ENCODE data around the gene ERRFI1.
A peak's percentile ranks its signal among the peaks of the same experiment; 100 is the strongest.

The ERRFI1 gene

DNA sequence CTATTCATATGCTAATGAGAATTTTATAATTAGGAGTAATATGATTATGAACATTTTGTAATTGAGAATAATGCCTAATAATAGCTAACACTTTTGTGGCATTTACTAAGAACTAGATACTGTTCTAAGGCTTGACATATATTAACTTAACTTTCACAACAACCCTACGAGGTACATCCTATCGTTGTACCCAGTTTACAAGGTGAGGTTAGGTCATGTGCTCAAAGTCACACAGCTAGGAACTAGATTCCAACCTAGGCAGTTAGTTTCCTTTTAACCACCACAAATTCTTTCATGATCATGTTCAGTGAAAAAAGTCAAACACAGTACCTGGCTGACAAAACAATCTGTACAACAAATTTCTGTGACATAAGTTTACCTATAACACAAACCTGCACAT lies 13.0 kb upstream of the ERRFI1 start:
- no peak for DNase-seq (ENCODE audit: extremely low read depth, low read depth)
- no peak for TF ChIP-seq CTCF (IDR thresholded peaks at IDR 0.05; ENCODE audit: low read depth, low read length)

- TF ChIP-seq CTCF (IDR thresholded peaks at IDR 0.05; ENCODE audit: low read depth, low read length): no peak
- no peak for DNase-seq (ENCODE audit: extremely low read depth, low read depth)
Measured at GRCh38 chr1:8035289-8035688, 9.2 kb upstream of the ERRFI1 start.

- no peak for TF ChIP-seq CTCF (IDR thresholded peaks at IDR 0.05; ENCODE audit: low read depth, low read length)
Measured at GRCh38 chr1:8033322-8033721, 7.2 kb upstream of the ERRFI1 start.

GRCh38 chr1:8032366-8032910 lies 6.3 kb upstream of the ERRFI1 start:
- TF ChIP-seq CTCF (IDR thresholded peaks at IDR 0.05; ENCODE audit: low read depth, low read length): no peak
- no peak for DNase-seq (ENCODE audit: extremely low read depth, low read depth)

More at GRCh38 chr1:8033322-8033721, 7.2 kb upstream of the ERRFI1 start:
- DNase-seq (ENCODE audit: extremely low read depth, low read depth): no peak

DNA sequence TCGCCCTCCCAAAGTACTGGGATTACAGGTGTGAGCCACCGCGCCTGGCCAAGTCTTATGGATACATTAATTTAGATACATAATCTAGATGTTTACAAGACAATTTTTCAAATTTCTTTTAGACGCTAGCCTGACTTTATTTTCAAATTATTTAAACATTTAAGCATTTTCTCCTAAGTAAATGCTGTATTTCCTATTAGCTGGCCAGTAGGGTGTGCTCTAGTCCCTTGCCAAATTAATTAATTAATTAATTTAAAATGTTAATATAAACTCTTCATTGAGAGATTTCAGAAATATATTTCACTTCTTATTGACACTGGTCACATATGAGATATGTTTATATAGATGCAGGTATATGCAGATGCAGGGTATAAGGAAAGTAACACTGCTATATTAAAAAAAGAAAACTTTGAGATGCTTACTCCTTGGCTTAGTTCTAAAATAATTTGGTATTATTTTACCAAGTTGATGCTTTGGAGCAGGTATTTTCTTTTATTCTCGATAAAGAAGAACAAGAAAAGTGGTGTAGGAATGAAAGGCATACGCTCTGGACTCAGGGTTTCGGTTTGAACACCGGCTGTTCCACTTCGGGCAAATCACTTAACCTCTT lies 5.2 kb upstream of the ERRFI1 start:
- no peak for DNase-seq (ENCODE audit: extremely low read depth, low read depth)
- peak; percentile 62 for TF ChIP-seq CTCF (IDR thresholded peaks at IDR 0.05; ENCODE audit: low read depth, low read length)

DNA sequence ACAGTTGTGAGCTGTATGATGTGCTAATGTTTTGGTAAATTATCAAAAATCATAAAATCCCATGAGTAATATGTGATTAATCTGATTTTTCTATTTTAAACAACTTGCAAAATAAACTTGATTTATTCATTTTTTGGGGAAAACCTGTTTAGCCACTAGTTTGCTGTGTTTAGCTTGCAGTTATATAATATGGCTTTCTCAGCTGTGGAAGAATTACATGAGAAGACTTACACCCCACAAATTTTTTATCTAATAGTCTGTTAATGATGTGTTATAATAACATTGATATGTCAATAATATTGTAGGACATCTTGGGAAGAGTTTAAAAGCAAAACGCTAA lies 2.4 kb upstream of the ERRFI1 start:
- DNase-seq (ENCODE audit: extremely low read depth, low read depth): no peak
- no peak for TF ChIP-seq CTCF (IDR thresholded peaks at IDR 0.05; ENCODE audit: low read depth, low read length)

DNA sequence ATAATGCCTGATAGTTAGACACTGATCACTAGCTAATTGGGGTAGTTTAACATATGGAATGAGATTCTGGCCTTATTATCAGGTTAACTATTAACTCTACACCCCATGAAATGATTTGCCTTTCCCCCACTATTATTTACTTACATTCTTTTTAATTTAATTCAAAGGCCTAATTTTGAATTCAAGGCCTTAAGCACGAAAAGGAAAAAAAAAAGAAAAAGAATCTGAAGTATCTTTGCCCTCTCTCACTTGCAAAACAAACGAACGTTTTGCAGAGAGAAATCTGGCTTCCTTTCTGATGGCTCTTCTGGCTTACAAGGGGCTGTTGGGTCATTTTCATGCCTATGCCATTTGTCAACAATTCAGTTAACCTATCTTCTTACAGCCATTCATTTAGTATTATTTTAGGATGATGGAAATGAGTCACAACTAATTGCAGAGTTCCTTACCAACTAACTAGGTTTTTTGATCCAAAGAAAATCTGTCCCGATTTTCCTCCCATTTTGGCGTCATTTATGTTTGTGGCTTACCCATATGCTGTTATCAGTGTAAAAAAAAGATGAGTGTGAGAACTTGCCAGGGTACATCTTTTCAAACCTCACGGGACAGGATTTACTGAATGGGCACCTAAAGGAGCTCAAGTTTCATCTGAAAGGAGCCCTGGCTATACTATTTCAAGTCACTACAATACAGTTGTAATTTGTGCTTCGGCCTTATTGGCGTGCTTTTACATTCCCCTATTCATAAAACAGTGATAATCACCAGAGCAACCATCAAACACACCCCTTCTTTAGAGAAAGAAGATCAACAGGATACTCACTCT lies 1.9 kb upstream of the ERRFI1 start:
- TF ChIP-seq CTCF (IDR thresholded peaks at IDR 0.05; ENCODE audit: low read depth, low read length): no peak
- DNase-seq (ENCODE audit: extremely low read depth, low read depth): peak; percentile 72

Measured in AG09319 (cell line).